Colon (tissue), 2 donors: ENCODE data around the gene CPTP.

Experiments used
- FAIRE-seq: peaks from 2 replicates; lab custom pipeline; 2012; peaks lifted over from hg19 to GRCh38; lab: Jason Lieb, UNC
- donor health status: control.
- donor health status: control.

CPTP gene

DNA sequence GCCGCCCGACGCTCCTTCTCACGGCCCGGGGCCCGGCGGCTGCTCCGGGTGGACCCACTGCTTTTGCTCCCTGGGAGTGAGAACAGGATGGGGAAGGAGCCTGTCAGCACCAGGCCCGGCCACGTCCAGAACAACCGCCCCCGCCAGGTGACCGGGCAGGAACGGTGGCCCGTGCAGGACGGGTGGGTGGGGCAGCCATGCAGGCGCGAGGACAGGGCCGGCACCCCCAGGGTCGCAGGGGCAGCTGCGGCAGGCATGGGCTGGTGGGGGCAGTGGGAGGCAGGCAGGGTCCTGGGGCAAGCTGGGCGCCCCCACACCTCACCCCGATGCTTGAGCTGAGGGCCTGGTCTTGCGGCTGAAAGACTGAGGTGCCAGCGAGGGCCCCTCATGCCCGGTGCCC lies 11.8 kb downstream of the CPTP start:
- no peak for FAIRE-seq

DNA sequence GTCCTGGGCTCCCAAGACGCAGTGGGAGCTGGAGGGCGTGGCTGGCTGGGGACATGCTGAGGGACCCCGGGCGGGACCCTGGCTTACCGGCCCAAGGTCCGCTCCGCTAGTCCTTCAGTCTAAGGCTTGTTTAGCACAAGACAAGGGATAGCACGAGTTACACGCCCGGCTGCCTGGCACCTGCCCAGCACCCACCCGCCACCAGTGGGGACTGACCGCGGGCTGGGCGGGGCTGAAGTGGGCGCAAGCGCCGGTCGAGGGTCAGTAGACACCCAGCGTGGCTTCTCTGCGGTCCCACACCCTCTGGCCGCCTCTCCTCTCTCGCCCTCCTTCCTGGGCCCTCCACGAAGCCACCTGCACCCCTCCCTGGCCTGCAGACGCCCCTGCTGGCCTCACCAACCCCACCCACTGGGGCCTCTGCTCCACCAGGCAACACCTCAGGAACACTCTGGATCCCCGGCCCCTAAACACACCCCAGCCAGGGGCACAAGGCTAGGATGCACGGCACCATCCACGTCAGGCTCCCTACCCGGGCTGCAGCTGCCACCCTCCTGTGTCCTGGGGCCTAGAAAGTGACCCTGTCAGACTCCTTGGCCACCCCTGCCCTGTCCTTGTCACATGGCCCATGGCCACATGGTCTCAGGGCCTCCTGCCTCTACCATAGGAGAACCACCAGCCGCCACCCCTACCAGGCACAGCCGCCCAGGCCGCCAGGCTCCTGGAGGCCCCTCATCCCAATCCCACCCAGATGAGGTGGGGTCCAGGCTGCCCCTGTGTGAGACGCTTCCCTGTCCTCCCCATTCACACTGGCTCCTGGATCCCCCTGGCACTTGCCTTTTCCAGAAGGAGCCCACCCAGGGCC lies 12.6 kb downstream of the CPTP start:
- FAIRE-seq, result no peak

DNA sequence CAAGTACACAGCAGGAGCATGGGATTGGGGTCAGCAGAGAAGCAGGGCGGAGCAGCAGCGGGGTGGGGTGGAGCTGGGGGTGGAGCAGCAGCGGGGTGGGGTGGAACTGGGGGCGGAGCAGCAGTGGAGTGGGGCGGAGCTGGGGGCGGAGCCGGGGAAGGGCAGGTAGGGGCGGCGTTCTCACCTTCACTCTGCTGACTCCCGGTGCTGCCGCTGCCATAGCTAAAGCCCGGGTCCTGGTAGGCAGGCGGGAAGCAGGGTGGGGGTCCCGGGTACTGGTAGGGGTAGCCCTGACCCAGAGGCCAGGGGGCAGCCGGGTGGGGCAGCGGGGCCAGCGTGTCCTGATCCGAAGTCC lies 13.2 kb downstream of the CPTP start:
- FAIRE-seq, result no peak

DNA sequence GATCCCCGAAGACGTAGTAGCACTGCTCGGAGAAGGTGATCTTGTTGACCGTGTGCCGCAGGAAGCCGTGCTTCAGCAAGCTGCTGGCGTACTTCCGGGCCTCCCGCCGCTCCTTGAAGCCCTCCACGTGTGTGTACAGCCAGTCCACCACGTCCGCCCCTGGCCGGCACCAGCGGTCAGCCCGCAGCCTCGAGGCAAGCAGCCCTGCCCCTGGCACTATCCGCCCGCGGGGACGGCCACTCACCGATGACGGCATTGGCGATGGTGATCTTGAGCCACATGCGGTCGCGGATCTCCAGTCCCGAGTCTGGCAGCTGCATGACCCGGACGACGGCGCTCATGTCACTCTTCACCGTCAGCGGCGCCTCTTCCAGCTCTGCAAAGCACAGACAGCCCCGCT lies 13.7 kb downstream of the CPTP start:
- FAIRE-seq, result no peak

DNA sequence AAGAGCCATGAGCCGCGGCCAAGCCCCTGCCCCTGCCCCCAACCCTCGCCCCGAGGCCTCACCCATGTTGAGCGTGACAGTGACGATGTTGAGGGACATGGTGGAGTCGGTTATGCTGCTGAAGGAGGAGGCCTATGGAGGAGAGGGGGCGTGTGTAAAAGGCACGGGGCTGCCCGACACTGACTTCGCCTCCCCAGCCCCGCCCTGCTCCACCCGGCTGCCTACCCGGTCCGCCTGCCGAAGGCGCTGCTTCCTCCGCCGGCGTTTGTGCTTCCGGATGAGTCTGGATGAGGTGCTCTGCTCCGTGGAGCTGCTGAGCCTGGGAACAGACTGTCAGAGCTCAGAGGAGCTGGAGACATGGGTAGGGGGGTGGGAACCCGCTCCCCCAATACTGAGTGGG lies 15.6 kb downstream of the CPTP start:
- FAIRE-seq, result no peak

DNA sequence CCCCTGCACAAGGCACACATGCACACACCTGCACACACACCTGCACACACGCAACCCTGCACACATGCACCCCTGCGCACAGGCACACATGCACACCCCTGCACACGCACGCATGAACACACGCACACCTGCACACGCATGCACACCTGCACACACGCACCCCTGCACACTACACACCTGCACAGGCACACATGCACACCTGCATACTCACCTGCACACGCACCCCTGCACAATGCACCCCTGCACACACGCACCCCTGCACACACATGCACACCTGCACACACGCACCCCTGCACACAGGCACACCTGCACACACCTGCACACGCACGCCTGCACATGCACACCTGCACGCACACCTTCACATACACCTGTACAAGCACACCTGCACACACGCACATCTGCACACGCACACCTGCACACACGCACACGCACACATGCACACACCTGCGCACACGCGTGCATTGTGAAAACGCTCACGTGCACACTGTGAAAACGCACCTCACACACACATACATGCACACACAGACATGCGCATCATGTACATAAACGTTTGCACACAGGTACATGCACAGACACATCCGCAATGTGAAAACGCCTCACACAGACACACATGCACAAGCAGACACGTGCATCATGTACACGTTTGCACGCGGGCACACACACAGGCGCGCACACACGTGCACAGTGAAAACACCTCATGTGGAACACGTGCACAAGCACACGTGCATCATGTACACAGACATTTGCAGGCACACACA lies 16.4 kb downstream of the CPTP start:
- FAIRE-seq, result no peak

DNA sequence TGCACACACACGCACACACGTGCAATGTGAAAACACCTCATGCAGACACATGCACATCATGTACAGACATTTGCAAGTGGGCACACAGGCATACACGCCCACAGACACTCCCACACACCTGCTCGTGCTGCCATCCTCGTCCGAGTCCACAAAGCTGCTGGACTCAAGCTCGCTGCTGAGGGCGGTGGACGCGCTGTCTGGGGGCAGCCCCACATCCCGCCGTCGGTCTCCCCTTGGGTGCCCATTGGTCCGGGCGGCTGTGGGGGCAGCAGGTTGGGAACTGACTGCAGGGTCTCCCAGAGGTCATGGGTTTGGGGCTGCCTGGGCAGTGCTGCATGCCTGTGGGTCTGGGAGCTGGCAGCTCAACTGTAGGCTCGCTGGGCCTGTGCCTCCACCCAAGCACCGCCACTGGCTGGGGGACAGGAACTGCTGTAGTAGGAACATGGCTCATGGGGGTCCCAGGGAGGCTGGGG lies 17.0 kb downstream of the CPTP start:
- FAIRE-seq, result no peak

DNA sequence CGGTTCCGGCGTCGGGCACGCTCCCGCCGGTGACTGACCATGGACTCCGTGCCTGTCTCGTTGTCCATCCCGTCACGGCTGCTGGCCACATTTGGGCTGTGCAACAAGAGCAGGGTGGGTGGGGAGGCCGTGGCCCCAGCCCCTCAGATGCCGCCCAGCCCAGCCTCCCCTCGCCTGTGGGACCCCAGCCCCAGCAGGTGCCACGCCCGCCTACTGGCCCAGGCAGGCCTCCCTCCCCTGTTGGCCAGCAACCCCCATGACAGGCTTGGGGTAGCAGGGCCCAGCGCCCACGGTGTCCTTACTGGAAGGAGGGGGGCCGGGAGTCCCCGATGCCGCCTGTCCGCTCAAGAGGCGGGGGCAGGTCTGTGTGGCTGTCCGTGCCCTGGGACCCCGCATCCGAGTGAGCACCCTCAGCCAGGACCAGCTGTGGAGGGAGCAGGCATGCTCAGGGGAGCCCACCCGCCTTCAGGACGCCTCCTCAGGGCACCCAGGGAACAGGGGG lies 17.5 kb downstream of the CPTP start:
- FAIRE-seq, result no peak

DNA sequence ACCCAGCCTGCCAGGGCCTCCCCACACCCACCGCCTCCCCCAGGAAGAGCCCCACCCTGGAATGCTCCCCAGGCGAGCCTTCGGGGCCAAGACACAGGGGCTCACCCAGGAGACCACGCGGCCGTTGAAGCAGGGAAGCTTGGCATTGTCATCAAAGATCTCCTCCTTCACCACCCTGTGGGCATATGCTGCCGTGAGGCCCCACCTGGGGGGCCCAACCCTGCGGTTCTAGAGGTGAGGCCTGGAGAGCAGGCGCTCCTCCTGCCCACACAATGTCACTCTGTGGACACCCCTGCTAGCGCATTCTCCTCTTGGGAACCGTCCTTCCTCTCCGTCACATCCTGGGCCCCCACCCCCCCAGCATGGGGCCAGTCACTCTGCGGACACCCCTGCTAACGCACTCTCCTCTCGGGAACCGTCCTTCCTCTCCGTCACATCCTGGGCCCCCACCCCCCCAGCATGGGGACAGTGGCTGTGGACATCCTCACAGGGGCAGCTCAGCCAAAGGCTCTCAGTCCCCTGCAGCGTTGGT lies 18.0 kb downstream of the CPTP start:
- FAIRE-seq, result no peak

DNA sequence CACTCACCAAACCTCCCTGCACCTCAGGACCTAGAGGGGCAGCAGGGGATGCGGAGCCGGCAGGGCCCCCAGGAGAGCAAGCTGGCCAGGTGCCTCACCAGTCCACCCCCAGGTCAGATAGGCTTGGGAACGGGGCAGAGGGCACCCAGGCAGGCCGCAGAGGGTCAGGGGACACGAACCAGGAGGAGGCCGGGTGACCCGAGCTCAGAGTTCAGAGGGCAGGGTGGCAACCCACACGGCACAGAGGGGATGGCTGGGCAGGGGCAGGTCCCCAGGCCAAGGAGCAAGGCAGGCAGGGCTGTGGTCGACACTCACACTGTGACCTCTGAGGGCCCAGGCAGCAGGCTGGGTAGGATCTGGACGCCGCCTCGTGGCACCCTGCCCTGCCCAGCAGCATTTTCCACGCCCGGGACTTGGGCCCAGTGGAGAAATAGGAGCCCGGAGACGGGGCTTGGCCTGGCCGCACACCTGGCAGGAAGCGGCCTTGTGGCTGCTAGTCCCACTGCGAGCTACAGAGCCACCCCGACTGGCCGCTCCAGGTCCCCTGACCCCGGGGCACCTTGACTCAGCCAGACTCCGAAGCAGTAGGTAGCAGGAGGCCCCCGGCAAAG lies 19.3 kb downstream of the CPTP start:
- FAIRE-seq, result no peak

DNA sequence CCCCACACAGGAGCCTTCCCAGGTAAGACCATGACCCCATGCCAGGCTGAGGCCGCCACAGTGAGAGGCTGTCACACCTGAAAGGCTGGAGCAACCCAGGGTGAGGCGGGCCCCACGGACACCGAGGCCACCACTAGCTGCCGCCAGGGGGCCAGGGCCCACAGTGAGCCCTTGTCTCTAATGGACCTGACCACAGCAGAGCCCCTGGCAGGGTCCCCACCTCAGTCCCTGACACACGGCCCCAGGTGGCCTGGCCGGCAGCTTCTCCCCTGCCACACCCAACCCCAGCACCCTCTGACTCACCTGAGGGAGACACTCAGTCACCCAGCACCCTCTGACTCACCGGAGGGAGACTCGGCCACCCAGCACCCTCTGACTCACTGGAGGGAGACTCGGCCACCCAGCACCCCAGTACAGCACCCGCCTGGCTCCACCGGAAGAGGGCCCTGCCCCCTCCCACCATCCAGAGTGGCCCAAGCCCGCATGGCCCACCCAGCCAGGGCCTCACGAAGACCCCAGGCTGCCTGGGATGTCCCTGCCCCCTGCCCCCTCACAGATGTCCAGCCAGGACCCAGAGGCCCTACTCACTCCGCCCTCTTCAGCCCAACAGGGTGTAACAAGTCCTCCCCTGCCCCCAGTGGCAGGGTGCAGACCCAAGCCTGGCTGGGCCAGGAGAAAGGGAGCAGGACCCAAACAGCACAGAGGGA lies 20.2 kb downstream of the CPTP start:
- FAIRE-seq, result no peak

DNA sequence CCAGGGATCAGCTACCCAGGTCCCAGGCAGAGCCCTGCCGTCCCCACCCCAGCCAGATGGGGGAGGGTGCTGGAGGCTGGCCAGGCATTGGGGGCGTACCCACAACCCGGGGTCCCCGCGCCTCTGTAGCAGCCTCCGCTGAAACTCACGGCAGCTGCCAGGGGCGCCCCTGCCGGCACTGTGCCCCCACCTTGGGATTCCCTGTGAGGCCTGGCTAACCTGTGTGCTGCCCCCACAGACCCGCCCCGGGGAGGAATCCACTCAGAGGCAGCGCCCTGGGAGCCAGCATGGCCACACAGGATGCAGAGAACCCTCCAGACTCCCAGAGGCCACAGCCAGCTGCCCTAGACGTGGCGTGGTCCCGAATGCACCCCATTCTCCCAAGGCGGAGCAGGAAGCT lies 20.8 kb downstream of the CPTP start:
- FAIRE-seq, result no peak

DNA sequence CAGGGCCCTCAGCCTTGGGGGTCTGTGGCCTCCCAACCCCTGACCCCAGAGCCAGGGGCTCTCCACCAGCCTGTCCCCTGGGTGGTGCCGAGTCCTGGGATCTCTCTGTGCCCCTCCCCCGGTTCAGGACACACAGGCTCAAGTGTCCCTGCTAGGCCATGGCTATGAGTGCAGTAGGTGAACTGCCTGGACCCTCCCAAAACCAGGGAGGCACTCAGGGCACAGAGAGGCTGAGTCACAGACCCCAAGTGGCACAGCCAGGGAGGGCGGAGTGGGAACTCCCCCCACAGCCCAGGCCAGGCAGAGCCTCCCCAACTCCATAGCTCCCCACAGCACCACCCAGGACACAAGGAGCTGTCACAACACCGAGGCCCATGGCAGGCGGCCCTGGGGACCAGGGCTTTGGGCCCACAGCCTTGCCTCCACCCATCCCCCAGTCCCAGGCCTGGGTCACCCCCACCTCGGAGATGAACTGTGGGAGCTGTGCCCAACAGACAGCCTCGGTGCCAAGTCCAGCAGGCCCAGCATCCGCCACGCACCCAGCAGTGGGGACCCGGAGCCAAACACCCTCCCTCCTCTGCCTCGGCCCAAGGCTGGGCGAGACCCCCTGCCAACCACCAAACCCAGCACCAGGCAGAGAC lies 21.4 kb downstream of the CPTP start:
- no peak for FAIRE-seq

DNA sequence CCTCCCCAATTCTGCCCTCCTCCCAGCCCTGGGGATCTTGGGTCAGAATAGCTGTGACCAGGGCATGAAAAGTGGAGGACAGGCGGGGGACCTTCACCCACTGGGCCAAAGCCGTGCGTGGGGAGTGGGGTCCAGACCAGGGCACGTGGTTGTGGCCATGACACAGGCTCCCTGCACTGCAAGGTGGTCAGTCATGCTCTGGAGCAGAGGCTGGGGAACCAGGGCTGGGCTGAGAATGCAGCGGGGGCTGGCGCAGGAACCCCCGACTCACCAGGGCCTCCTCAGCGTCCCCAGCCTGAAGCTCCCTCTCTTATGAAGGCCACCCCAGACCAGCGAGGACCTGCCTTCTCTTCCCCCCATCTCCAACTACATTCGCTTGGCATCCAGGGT lies 21.9 kb downstream of the CPTP start:
- FAIRE-seq, result no peak

DNA sequence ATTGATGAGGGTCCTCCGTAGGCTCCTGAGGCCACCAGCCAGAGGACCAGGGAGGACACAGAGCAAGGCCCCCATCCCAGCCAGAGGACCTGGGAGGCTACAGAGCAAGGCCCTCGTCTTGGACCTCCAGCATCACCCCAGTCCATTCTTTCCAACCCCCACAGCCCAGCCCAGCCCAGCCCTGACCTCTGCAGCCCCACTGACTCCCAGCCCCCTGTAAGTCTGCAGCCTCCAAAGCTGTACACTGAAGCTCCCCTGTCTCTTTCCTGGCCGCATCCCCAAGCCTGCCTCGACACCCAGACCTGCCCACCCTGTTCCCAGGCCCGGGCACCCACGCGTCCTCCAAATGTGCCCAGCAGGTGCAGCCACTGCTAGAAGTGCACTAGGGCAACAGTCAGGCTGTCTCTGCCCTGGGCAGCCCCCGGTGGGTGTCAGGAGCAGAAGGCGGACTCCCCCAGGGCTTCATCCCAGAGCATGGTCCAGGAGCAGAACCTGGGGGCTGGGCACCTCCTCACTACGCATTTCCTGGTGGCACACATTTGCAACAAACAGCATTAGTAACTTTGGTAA lies 22.5 kb downstream of the CPTP start:
- FAIRE-seq, result no peak

DNA sequence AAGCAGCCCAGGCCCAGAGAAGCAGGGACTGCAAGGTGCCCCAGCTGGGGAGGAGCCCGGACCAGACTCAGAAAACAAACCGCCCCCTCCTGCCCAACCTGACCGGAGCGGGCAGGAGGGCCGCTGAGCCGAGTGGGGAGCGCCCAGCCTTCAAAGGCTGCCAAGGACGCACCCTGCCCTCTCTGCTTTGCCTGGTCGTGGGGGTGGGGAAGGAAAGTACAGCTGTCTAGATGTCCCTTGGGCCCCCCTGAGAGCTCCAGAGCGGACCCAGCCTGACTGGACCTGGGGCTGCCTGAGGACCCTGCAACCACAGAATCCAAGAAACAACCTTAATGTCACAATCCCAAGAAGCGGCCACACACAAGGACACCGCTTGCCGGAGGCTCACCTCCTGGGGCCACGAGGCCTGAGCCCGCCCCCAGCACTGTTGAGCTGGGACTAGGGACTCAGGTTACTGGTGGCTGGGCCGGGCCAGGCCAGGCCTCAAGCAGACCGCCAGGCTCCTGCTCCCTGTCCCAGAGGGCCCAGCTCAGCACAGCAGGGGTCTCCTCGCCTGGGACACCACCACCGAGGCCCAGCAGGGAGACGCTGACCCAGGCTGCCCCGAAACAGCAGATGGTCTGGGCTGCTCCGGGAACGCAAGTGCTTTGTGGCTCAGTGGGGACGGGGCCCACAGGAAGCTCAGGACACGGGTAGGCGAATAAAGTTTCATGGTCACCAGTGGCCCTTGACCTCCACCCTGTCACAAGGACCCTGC lies 23.2 kb downstream of the CPTP start:
- no peak for FAIRE-seq

DNA sequence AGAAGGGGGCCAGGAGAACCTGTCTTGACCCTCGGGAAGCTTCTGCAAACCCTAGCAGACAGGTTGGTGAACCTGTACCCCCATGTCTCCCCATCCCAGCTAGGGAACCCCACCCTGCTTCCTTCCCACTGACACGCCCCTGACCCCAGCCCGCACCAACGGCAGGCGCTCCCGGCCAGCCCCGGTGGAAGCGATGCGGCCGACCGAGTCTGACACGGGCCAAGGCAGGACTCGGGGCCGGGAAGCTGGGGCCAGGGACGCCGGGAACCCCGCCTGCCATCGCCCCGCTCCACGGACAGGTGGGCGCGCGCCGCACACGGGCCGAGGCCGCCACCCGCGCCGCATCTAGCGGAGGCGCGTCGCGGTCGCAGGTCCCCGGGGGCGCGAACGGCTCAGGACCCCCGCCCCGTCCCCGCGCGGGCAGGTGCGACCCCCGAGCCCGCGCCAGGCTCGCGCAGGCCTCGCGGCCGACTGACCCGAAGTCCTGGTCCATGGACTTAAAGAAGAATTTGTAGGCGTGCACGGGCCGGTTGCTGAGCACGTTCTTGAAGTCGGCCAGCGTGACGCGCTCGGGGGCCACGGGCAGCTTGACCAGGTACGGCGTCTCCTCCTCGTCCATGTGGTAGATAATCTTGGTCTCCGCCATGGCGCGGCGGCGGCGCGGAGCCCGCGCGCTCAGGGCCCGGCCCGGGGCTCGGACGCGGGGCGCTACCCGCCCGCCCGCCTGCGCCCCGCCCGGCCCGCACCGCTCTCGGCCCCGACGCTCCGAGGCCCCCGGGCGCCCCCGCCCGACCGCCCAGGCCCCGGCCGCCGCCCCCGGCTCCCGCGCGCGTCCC lies 24.0 kb downstream of the CPTP start:
- no peak for FAIRE-seq

DNA sequence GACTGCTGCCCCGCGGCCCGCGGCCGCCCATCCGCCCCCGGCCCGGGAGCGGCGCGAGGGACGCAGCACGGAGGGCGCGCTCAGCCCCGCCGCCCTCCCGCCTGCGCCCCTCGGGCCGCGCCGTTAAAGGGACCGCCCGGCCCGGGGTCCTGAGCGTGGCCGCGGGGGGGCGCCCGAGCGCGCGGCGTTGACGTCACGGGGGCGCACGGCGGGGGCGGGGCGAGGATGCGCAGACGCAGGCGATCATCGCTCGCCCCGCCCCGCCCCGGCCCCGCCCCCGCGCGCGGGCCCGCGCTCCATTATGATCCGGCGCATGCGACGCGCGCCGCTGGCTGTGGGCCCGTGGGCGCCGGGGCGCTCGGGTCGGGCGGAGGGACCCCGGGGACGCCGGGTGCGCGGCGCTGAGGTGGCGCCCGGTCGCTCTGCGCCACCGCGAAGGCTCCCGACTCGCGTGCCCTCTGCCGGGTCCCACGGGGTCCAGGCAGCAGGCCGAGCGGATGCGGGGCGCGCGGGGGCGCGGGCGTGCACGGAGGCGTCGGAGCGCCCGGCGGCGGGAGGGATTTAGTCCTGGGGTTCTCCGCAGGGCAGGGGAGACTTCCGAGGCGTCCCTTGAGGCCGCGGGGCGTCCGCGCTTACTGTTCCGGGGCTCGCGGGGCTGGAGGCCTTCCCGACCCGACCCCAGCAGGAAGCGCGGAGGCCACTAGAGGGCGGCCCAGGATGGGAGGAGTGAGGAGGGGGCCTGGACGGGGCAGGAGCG lies 24.8 kb downstream of the CPTP start, which contains the start of gene DVL1:
Gene DVL1 (minus strand): TSS at position 163 of the 757 bp plus-strand sequence. CDS start 353 bp downstream, outside the sequence.
- FAIRE-seq, result no peak
